GM21717 (cell line): ENCODE data around the gene RNF166.
A peak's percentile ranks its signal among the peaks of the same experiment; 100 is the strongest.

Experiments used
- ATAC-seq: cut with Tn5 transposase; IDR thresholded peaks from one replicate; pipeline ENCODE4 v1.9.1; 2021; ENCODE audit warnings: mild to moderate bottlenecking, moderate library complexity; ENCODE audit not compliant: unreplicated experiment

The RNF166 gene

GRCh38 chr16:88739977-88740726 is 33.9 kb upstream of the RNF166 start:
- ATAC-seq, result no peak

GRCh38 chr16:88739139-88739976 is 33.1 kb upstream of the RNF166 start:
- no peak for ATAC-seq

- ATAC-seq, result no peak
Observed at GRCh38 chr16:88738151-88739084, 32.2 kb upstream of the RNF166 start.

- ATAC-seq, result peak; percentile 53
Observed at GRCh38 chr16:88737298-88738150, 31.3 kb upstream of the RNF166 start.

GRCh38 chr16:88736496-88736895 is 30.3 kb upstream of the RNF166 start:
- ATAC-seq, result no peak

GRCh38 chr16:88736088-88736487 is 29.9 kb upstream of the RNF166 start:
- ATAC-seq, result no peak

- no peak for ATAC-seq
Observed at GRCh38 chr16:88735616-88736015, 29.4 kb upstream of the RNF166 start.

- no peak for ATAC-seq
Observed at GRCh38 chr16:88735121-88735520, 28.9 kb upstream of the RNF166 start.

GRCh38 chr16:88734361-88734728 is 28.1 kb upstream of the RNF166 start:
- no peak for ATAC-seq

- no peak for ATAC-seq
Observed at GRCh38 chr16:88733630-88734360, 27.6 kb upstream of the RNF166 start.

GRCh38 chr16:88732961-88733294 is 26.7 kb upstream of the RNF166 start:
- no peak for ATAC-seq

- no peak for ATAC-seq
Observed at GRCh38 chr16:88732172-88732960, 26.2 kb upstream of the RNF166 start.

- ATAC-seq, result no peak
Observed at GRCh38 chr16:88731699-88732098, 25.5 kb upstream of the RNF166 start.

- no peak for ATAC-seq
Observed at GRCh38 chr16:88730632-88731607, 24.7 kb upstream of the RNF166 start.

GRCh38 chr16:88727871-88728270 is 21.7 kb upstream of the RNF166 start:
- no peak for ATAC-seq

GRCh38 chr16:88726981-88727380 is 20.8 kb upstream of the RNF166 start:
- no peak for ATAC-seq

GRCh38 chr16:88726408-88726749 is 20.2 kb upstream of the RNF166 start:
- no peak for ATAC-seq
